GM20000 (cell line): ENCODE data around the gene ME3.

Experiments used
- DNase-seq: peaks from one replicate; pipeline ENCODE4 v3.0.0; 2012; ENCODE audit warnings: low spot score
- CTCF ChIP-seq: IDR thresholded peaks from 2 replicates; pipeline ENCODE4 v1.5.1; 2012; ENCODE audit warnings: mild to moderate bottlenecking, control low read depth; ENCODE audit errors: extremely low read depth, missing control alignments

ME3 gene

DNA sequence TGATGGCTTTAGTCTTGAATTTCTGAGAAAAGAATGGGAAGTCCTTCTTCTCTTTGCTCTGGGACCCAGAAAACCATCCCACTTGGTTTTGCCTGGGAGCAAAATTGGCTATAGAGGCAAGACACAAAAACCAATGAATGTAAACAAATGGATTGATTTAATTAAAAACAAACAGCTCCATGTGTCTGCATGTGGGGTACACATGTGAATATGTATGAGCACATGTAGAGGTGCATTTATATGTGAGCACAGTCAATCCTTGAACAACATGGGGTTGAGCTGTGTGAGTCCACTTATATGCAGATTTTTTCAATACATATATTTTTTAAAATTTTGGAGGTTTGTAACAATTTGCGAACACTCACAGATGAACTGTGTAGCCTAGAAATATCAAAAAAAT is 210.5 kb downstream of the ME3 start:
- DNase-seq: no peak
- TF ChIP-seq CTCF: no peak

DNA sequence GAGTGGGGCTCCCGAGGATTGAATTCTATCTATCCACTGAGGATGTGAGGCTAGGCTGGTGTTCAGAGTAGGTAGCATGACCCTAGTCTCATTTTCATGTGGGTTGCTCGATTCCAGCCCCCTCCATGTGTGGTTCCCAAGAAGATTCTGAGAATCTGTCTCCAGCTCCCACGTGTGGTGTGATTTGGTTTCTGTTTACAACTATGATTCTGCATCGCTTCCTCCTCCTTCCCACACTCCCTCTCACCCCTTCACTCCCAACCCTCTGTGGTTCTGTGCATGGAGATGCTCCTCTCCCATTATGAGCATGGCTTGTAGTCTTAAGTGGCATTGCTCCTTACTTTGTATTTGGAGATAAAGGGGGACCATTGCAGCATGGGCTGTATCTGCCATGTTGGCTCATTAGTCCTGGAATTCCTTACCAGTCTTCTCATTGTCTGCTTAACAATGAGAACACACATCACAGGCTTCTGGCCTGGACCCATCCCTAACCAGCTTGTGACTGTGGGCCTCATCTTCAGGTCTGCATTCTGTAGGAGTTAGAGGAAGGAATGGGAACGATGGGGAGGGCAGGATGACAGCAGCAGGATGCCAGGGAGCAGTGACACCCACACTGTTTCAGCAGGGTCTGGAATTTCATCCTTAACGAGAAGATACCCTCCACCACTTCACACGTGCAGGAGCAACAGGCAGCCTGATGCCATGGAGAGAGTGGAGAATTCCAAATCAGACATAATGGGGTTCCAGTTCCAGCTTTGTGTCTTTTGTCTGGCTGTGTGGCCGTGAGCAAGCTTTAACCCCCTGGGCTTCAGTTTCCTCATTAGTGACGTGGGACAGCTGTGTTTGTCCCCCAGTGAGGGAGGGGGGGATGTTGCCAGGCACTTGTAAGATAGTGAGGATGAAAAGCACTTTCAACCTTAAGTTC is 211.7 kb downstream of the ME3 start:
- no peak for DNase-seq
- no peak for TF ChIP-seq CTCF

DNA sequence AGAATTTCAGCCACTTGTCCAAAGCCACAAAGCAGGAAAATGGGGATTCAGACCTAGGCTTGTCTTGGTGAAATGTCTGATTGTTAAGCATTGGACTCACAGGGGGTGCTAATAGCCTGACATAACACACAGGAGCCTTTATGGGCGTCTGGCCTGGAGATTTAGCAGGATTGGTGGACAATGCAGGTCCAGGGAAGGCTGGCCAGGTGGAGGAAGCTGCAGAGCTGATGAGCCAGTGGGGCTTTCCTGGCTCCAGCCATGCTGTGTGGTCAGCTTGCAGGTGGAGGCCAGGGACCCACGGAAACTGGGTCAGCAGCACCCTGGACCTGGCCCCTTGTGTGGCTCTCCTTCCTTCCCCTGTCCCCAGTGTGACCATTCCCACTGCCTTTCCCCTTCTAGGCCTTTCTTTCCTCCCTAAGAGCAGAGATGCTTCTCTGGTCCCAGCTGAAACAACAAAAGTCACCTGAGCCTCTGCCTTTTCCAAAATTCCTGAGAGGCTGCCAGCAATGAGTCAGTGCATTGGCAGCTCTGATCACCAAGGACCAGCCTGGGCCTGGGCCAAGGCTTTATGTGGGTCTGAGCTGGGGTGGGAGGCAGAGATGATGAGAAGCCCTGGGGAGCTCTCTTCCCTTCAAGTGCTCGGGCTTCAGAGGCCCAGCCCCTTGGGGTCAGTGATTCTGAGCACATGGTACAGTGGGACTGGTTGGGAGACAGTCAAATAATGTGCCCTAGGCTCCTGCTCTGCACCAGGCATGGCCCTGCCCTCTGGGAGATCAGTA is 212.5 kb downstream of the ME3 start:
- DNase-seq: no peak
- no peak for TF ChIP-seq CTCF

- DNase-seq: no peak
- no peak for TF ChIP-seq CTCF
Measured at GRCh38 chr11:86459002-86459385, 213.4 kb downstream of the ME3 start.

- no peak for DNase-seq
Measured at GRCh38 chr11:86458294-86459001, 214.0 kb downstream of the ME3 start.

More at GRCh38 chr11:86458294-86459001, 214.0 kb downstream of the ME3 start:
- TF ChIP-seq CTCF: no peak
